Measurements from ENCODE around the gene SDK1. TPM values are rescaled to one million over a fixed set of nuclear protein-coding genes. Genes with fewer than 3 reads are reported as not detected.

The SDK1 gene
- total and polyA plus RNA-seq, 2 of the 8 experiments (the other 6 are each of a cell fraction or from before 2014, with no cell fraction given), result 3.3 to 7.2 TPM

- TF ChIP-seq POU5F1 (IDR thresholded peaks at IDR 0.05; ENCODE audit: low read depth, low read length) (no peak), HDAC6 (IDR thresholded peaks at IDR 0.05; ENCODE audit: low read depth, low read length) (no peak), SP4 (IDR thresholded peaks at IDR 0.05; ENCODE audit: low read length) (no peak), MAFK (IDR thresholded peaks at IDR 0.05; ENCODE audit: low read depth, low read length) (no peak), USF2 (IDR thresholded peaks at IDR 0.05; ENCODE audit: low read length) (no peak), CTCF (IDR thresholded peaks at IDR 0.05; ENCODE audit: control extremely low read depth in 1 of 3, insufficient read depth in 1 of 3, low read depth in 1 of 3, low read length in 3 of 3) (no peak), CTBP2 (IDR thresholded peaks at IDR 0.05; ENCODE audit: borderline replicate concordance, insufficient read depth, insufficient read length, low read length) (no peak), YY1 (IDR thresholded peaks at IDR 0.05; ENCODE audit: low read depth, low read length) (no peak), CREB1 (IDR thresholded peaks at IDR 0.05) (no peak)
Observed at GRCh38 chr7:4157651-4158050, 856.6 kb downstream of the SDK1 start (continued).
